DMS 273 treated with DMSO at 0.1 percent for 48 hours (cell line): ENCODE results near the gene TLR8.

ENCODE experiments used
- DNase-seq: peaks from one replicate; lab custom pipeline; 2025; lab: John Stamatoyannopoulos, UW

TLR8 gene

DNA sequence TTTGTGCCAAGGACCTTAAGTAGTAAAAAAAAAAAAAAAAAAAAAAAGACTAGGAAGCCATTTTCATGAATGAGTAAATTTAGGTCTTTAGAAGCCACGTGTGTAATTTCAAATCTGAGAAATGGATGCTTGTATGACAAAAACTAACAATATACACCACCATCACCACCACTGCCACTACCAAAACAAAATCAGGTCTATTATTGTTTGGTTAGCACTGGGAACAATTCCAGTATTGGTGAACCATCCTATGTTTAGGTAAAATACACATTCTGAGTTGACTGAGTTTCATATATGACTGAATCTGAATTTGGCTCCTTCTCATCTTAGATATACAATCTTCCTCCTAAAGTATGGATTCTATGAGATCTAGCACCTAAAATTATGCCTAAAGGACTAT is 59.7 kb downstream of the TLR8 start:
- DNase-seq: no peak

DNA sequence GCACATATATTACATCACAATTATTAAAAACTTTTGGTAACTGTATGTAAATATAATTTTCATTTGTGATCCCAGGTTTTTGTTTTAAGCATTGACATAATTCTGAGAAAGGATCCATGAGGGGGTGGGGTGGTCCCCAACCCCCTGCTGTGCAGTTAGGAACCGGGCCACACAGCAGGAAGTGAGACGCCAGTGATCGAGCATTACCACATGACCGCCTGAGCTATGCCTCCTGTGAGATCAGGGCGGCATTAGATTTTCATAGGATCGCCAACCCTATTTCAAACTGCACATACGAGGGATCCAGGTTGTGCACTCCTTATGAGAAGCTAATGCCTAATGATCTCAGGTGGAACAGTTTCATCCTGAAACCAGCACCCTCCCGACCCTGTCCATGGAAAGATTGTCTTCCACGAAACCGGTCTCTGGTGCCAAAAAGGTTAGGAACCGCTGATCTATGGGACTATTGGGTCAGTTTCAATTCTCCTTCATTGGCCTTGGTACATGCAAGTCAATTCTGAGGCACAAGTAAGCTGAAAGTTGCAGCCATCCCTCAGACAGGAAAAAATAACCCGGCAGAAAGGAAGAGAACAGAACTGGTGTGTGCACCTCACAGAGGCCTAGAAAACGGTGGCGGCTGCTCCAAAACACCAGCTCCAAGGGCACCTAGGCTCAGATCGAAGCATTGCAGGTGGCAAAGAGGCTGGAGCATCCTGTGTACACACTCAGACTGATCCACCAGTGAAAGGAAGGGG is 61.5 kb downstream of the TLR8 start:
- no peak for DNase-seq

DNA sequence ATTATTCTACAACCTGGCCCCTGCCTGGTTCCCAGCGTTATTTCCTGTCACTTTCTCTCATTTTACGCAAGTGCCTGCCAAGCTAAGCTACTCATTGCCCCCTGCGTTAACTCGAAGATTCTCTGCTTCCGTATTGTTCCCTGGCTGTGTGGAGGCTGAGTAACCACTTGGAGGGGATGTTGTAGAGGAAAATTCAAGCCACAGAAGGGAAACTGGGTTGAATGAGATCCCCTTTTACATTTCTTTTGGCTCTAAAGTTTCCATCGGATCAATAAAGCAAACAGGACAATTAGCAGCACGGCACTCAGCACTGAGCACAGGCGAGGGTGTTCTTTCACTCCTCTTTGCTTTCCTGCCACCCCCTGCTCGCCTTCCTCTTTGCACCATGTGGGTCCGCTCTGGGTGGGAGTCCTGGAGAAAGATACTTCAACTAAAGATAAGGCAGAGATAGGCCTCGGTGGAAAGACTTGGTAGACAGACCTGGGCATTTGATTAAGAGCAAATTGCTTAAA is 64.3 kb downstream of the TLR8 start:
- DNase-seq: no peak

DNA sequence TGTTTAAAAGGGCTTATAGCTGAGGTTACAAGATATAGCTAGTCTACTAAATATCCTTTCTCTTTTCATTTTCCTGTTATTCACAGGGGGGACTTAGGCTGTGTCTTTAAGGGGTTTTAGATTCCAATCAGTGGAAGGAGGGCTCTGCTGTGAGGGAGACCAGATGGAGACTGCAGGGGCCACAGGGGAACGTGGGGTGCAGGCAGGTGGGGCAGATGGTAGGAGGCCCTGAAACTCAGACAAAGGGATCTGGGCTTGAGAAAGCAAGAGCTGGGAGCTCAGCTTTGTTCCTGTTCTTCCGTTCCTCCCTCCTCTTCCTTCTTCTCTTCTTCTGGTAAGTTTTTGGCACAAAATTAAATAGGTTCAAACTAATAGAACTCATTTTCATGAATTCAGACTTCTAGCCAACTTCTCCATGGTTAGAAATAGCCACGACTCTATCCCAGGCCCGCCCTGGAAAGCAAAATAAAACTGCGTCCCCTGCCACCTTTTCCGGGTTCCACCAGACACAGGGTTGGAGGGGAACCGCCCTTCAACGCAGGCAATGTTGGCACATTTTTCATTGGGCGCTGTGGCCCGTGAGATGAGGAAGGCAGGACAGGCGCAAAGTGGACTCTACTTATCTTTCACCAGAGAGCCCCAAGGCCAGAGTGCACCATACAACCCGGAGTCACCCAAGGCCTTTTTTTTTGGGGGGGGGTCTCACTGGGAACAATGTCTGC is 65.0 kb downstream of the TLR8 start:
- DNase-seq: no peak

- no peak for DNase-seq
Observed at GRCh38 chrX:12972243-12972642, 65.8 kb downstream of the TLR8 start.
